Skeletal muscle satellite cell (primary cell): ENCODE data around the gene CEMIP2.

Source experiments
- H3K27me3 ChIP-seq: 2 replicates; pipeline ENCODE4 v1.7.0; 2013; ENCODE audit warnings: low read length; ENCODE audit not compliant: control insufficient read depth, insufficient read depth
- H3K36me3 ChIP-seq: 2 replicates; pipeline ENCODE4 v1.7.0; 2013; ENCODE audit warnings: mild to moderate bottlenecking, control low read depth, low read length; ENCODE audit not compliant: insufficient read depth
- H3K4me1 ChIP-seq: 2 replicates; pipeline ENCODE4 v1.7.0; 2013; ENCODE audit warnings: low read length; ENCODE audit not compliant: control insufficient read depth, insufficient read depth
- H3K4me2 ChIP-seq: 2 replicates; pipeline ENCODE4 v1.7.0; 2013; ENCODE audit warnings: mild to moderate bottlenecking, low read length
- H3K4me3 ChIP-seq: 2 replicates; pipeline ENCODE4 v1.7.0; 2013; ENCODE audit warnings: low read length
- H3K9ac ChIP-seq: 2 replicates; pipeline ENCODE4 v1.7.0; 2013; ENCODE audit warnings: mild to moderate bottlenecking, low read depth, low read length, moderate library complexity
- H3K9me3 ChIP-seq: replicated peaks from 2 replicates; pipeline ENCODE4 v1.7.0; 2013; ENCODE audit warnings: mild to moderate bottlenecking, control low read depth, low read length

The CEMIP2 gene

GRCh38 chr9:71685394-71685793 is 82.9 kb downstream of the CEMIP2 start:
- Histone ChIP-seq H3K36me3 (peaks cover 18% of the 10 kb centered on the region), H3K27me3 (no peaks in the 10 kb centered on the region), H3K9me3 (no peaks in the 10 kb centered on the region), H3K4me3 (no peak overlapping the region), H3K4me2 (no peak overlapping the region), H3K9ac (no peak overlapping the region), H3K4me1 (peaks cover 41% of the 10 kb centered on the region)

- H3K4me1 ChIP-seq = peaks cover 44% of the 10 kb centered on the region
- no peak overlapping the region for H3K4me2 ChIP-seq
- peaks cover 10% of the 10 kb centered on the region for H3K36me3 ChIP-seq
- no peak overlapping the region for H3K4me3 ChIP-seq
- H3K27me3 ChIP-seq = no peaks in the 10 kb centered on the region
- no peak overlapping the region for H3K9ac ChIP-seq
- H3K9me3 ChIP-seq = no peaks in the 10 kb centered on the region
Observed at GRCh38 chr9:71684566-71684965, 83.7 kb downstream of the CEMIP2 start.

- H3K4me3 ChIP-seq = no peak overlapping the region
- no peaks in the 10 kb centered on the region for H3K27me3 ChIP-seq
- no peak overlapping the region for H3K4me2 ChIP-seq
- H3K9me3 ChIP-seq = no peaks in the 10 kb centered on the region
- H3K36me3 ChIP-seq = peaks cover 1% of the 10 kb centered on the region
- H3K4me1 ChIP-seq = peaks cover 47% of the 10 kb centered on the region
- no peak overlapping the region for H3K9ac ChIP-seq
Observed at GRCh38 chr9:71683598-71684235, 84.6 kb downstream of the CEMIP2 start.

- Histone ChIP-seq H3K9ac (peak overlapping the region; percentile 54), H3K4me1 (peaks cover 52% of the 10 kb centered on the region), H3K4me2 (no peak overlapping the region), H3K4me3 (no peak overlapping the region), H3K36me3 (no peaks in the 10 kb centered on the region), H3K27me3 (no peaks in the 10 kb centered on the region), H3K9me3 (no peaks in the 10 kb centered on the region)
Observed at GRCh38 chr9:71681708-71682272, 86.5 kb downstream of the CEMIP2 start.

GRCh38 chr9:71681104-71681707 is 87.1 kb downstream of the CEMIP2 start:
- H3K4me3 ChIP-seq = no peak overlapping the region
- H3K9ac ChIP-seq = peak overlapping the region; percentile 54
- peaks cover 52% of the 10 kb centered on the region for H3K4me1 ChIP-seq
- no peaks in the 10 kb centered on the region for H3K9me3 ChIP-seq
- H3K27me3 ChIP-seq = no peaks in the 10 kb centered on the region
- no peak overlapping the region for H3K4me2 ChIP-seq
- no peaks in the 10 kb centered on the region for H3K36me3 ChIP-seq

GRCh38 chr9:71680189-71680980 is 87.9 kb downstream of the CEMIP2 start:
- Histone ChIP-seq H3K9me3 (no peaks in the 10 kb centered on the region), H3K4me1 (peaks cover 49% of the 10 kb centered on the region), H3K36me3 (no peaks in the 10 kb centered on the region), H3K4me2 (peak overlapping the region; percentile 50), H3K4me3 (peak overlapping the region; percentile 2), H3K27me3 (no peaks in the 10 kb centered on the region), H3K9ac (peak overlapping the region; percentile 54)

GRCh38 chr9:71678999-71679398 is 89.3 kb downstream of the CEMIP2 start:
- Histone ChIP-seq H3K9me3 (no peaks in the 10 kb centered on the region), H3K4me1 (peaks cover 40% of the 10 kb centered on the region), H3K36me3 (no peaks in the 10 kb centered on the region), H3K9ac (no peak overlapping the region), H3K4me3 (no peak overlapping the region), H3K4me2 (no peak overlapping the region), H3K27me3 (no peaks in the 10 kb centered on the region)

- Histone ChIP-seq H3K36me3 (no peaks in the 10 kb centered on the region), H3K27me3 (no peaks in the 10 kb centered on the region), H3K9me3 (no peaks in the 10 kb centered on the region), H3K4me1 (peaks cover 34% of the 10 kb centered on the region), H3K9ac (no peak overlapping the region), H3K4me3 (no peak overlapping the region), H3K4me2 (no peak overlapping the region)
Observed at GRCh38 chr9:71677209-71677608, 91.1 kb downstream of the CEMIP2 start.

- Histone ChIP-seq H3K9me3 (no peaks in the 10 kb centered on the region), H3K27me3 (no peaks in the 10 kb centered on the region), H3K4me3 (no peak overlapping the region), H3K9ac (no peak overlapping the region), H3K4me2 (no peak overlapping the region), H3K36me3 (no peaks in the 10 kb centered on the region), H3K4me1 (peaks cover 26% of the 10 kb centered on the region)
Observed at GRCh38 chr9:71676460-71676859, 91.9 kb downstream of the CEMIP2 start.

- no peak overlapping the region for H3K4me3 ChIP-seq
- H3K4me1 ChIP-seq = peaks cover 20% of the 10 kb centered on the region
- no peaks in the 10 kb centered on the region for H3K9me3 ChIP-seq
- no peaks in the 10 kb centered on the region for H3K27me3 ChIP-seq
- no peaks in the 10 kb centered on the region for H3K36me3 ChIP-seq
- H3K4me2 ChIP-seq = no peak overlapping the region
- H3K9ac ChIP-seq = no peak overlapping the region
Observed at GRCh38 chr9:71675857-71676165, 92.5 kb downstream of the CEMIP2 start.

- Histone ChIP-seq H3K27me3 (no peaks in the 10 kb centered on the region), H3K4me2 (no peak overlapping the region), H3K9me3 (no peaks in the 10 kb centered on the region), H3K9ac (no peak overlapping the region), H3K4me3 (no peak overlapping the region), H3K4me1 (peaks cover 15% of the 10 kb centered on the region), H3K36me3 (no peaks in the 10 kb centered on the region)
Observed at GRCh38 chr9:71675105-71675856, 93.0 kb downstream of the CEMIP2 start.
